ENCODE data around the gene CEP250.
"Not testable (repeated sequence)": the region's sequence is repeated elsewhere in the genome, so short reads cannot be mapped to it uniquely, and the experiment has no call there.

Gene CEP250

DNA sequence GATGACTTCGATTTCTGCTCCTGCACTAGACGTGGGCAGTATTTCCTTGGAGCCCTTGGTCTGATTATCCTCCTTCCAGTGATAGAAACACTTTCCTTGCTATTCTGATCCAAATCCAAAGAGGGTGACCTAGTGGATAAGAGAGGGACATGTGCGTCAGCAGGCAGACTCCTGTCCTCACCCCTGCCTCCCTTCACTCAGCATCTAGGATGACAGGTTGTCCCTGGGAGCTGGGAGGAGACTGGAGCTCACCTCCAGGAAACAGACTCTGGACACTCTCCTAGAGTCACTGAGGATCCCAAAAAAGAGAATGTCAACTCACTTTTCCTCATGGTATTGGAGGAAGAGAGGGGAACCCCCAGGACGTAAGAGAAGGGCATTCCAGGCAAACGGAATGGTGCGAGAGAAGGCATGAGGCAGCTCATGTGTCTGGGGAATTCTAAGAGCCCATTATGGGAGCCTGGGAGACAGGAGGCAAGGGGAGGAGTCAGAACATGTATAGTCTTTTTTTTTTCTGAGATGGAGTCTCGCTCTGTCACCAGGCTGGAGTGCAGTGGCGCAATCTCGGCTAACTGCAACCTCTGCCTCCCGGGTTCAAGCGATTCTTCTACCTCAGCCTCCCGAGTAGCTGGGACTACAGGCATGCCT lies 71.8 kb downstream of the CEP250 start:
- DNase-seq: no peak

DNA sequence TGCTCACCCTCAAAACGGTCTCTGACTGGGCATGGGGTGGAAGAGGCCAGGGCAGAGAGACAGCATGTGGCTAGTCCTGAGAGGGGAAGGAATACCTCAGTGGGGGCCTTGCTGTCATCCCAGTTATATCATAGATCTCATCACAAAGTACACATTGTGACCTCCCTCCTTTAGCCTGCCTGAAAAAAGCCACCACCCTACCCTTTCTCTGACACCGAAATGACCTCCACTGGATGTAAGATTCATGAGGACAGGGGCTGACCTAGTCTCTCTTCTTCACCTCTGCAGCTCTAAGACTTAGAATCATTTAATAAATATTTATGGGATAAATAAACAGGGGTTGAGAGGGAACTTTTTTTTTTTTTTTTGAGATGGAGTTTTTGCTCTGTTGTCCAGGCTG lies 74.2 kb downstream of the CEP250 start, which contains the start of gene C20orf173:
C20orf173 (minus strand) TSS at position 101 of the 400 bp plus-strand sequence. CDS start 279 bp downstream, outside the sequence.
- no peak for DNase-seq

DNA sequence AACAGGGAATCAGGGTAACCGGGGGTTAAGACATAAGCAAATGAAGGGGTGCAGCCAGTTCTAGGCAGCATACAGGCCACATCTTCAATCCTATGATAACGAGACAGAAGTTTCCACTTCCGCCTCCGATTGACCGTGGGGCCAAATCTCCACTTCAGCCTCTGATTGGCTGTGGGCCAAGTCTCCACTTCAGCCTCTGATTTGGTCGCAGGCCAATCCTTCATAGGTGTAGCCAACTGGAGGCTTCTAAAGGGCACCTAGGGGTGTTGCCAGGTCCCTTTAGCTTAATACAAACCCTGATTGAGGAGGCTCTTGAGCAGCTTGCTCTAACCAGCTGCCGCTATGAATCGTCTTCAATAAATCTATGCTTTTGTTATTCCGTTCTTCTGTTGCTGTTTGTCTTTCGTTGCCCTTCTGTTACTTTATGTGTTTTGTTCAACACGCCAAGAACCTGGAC lies 84.4 kb downstream of the CEP250 start:
- peak in 1 of 2 donors; percentile 55 for DNase-seq

DNA sequence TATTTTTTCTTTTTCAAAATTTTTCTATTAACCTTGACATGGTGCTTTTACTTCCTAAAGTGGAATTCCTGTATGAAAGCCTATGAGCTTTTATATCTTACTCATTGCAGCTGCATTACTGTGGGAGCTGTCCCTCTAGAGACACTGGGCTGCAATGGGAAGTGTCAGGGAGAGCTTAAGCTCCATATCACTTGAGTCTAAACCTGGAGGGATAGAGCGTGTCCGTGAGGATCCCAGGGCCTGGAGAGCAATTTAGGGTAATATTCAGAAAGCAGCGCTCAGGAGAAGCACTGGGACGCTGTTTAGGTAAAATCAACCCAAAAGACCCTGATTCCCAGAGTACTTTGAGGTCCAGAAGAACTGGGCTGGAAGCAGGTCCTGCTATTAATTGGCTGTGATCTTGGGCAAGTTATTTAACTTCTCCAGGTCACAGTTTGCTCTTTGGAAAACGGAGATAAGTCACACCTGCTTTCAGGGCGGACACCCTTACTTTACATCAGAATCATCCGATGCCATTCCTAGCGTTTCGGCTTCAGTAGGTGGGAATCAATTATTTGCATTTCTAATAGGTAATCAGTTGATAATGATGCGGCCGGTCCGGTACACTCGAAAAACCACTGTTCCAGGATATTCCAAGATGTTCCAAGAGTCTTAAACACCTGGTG lies 85.9 kb downstream of the CEP250 start:
- DNase-seq: no peak

DNA sequence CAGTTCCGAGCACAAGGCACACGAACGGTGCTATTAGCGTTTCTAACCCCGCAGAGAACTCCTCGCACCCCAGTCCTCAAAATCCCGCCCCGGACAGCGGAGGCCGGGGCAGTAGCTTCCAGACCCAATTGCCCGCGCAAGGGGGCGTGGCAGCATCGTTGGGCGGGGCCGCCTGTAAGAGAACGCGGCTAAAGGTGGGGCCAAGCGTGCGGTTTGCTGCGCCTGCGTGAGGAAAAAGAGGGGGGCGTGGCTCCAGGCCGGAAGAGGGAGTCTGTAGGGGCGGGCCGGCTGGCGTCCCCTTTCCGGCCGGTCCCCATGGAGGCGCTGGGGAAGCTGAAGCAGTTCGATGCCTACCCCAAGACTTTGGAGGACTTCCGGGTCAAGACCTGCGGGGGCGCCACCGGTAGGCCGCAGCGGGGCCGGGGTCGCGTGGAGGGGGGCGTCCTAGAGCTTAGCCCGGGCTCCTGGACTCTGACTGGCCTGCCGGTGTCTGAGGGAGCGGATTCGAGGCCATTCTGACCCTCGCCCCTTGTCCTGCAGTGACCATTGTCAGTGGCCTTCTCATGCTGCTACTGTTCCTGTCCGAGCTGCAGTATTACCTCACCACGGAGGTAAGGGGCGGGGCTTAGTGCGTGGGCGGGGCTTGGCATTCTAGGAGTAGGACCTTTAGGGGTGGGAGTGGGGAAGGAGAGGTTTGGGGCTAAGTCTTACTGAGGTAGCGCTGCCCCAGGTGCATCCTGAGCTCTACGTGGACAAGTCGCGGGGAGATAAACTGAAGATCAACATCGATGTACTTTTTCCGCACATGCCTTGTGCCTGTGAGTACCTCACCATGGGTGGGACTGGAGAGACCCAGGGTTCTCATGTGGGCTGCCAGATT lies 86.6 kb downstream of the CEP250 start, which contains the start of gene ERGIC3:
ERGIC3 (plus strand) TSS at position 296 of the 880 bp plus-strand sequence; CDS start at position 316, 20 bp downstream.
- peak; percentile 97 for DNase-seq

DNA sequence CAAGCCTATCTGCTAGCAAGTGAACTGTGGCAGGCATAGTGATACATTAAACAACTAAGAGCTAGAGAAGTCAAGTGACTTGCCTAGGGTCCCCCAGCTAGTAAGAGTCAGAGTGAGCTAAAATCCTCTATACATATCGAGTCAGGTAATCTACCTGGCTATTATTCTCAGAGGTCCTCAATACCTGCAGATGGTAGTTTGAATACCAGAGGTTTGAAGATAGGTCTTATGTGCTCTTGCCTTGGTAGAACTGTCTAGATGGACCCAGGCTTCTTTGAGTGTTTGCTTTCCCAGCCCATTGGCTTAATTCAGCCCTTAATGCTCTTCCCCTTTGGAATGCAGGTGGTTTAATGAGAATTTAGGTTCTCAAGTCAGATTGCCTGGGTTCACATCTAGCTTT lies 87.6 kb downstream of the CEP250 start:
- no peak for DNase-seq

DNA sequence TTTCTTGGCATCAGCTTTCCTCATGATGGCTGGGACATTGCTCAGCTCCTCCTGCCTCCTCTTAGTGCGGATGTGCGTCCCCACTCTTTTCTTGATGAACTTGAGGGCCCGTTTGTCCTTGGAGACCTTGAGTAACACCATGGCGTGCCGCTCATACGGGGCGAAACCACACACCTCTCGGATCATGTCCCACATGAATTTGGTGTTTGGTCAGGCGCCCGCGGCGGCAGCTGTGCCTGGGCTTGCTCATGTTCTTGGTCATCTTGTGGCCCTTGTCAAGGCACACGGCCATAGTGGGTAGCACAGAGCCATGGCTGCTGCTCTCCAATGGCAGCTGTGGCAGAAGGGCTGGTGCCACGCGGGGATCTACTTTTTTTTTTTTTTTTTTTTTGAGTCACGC lies 89.0 kb downstream of the CEP250 start:
- no peak for DNase-seq

DNA sequence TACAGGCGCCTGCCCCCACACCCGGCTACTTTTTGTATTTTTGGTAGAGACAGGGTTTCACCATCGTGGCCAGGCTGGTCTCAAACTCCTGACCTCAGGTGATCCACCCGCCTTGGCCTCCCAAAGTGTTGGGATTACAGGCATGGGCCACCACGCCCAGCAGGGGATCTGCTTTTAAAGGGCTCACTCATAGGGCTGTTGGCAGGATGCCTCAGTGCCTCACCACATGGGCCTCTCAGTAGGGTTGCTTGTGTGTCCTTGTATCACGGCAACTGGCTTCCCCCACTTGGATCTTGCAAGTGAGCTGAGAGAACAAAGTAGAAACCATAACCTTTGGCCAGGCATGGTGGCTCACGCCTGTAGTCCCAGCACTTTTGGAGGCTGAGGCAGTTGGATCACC lies 89.5 kb downstream of the CEP250 start:
- DNase-seq: not testable (repeated sequence)

DNA sequence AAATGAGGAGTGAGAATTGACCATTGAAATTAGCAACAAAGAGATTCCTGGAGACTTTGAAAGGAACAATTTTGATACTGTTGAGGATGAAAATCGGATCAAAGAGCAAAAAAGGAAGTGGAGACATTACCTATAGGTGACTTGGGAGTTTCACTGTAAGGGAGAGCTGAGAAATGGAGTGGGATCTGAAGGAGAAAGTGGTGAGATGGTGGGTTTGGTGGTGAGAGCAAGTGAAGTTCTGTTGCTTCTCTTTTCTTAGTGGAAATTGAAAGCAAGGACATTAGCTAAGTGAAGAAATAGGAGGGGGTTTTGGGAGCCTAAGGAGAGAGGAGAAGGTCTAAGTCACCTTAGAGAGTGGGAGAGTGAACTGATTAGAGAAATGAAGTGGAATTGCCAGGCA lies 90.7 kb downstream of the CEP250 start:
- no peak for DNase-seq

DNA sequence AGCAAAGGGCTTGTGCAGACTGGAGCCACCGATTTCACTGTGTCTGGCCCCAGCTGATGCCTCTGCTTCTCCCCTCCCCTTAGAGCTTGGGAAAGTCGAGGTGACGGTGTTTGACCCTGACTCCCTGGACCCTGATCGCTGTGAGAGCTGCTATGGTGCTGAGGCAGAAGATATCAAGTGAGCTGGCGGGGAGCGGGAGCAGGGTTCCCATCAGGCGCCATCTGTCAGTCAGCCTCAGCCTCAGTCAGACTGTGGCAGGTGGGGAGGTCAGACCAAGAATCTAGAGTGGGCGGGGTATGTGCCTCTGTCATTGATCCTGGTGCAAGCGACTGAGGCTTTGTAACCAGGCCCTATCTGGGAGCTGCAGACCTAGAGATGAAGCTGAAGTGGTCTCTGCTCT lies 91.9 kb downstream of the CEP250 start:
- DNase-seq: no peak

DNA sequence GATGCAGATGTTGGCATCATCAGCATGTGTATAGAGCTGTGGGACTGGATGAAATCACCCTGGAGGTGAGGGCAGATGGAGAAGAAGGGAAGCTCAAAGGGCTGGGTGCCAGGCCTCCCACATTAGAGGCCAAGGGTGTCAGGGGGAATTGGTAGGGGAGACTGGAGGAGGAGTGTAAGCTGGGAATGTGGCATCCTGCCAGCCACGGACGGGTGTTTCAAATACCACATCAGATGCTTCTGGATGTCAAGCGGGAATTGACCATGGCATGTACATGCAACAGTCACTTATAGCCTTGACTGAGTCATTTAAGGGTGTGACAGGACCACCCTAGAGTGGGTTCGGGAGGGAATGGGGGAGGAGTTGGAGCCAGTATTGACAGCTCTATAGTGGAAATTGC lies 96.1 kb downstream of the CEP250 start:
- no peak for DNase-seq

DNA sequence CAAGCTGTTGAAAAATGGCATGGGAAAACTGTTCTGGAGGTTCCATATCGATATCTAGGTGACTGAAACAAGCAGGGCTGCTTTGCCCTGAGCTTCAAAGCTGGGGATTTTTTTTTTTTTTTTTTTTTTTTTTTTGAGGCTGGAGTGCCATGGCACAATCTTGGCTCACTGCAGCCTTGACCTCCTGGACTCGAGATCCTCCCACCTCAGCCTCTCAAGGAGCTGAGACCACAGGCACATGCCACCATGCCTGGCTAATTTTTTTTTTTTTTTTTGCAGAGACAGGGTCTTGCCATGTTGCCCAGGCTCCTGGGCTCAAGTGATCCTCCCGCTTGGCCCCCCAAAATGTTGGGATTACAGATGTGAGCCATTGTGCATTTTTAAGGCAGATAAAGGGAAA lies 97.5 kb downstream of the CEP250 start:
- no peak for DNase-seq

DNA sequence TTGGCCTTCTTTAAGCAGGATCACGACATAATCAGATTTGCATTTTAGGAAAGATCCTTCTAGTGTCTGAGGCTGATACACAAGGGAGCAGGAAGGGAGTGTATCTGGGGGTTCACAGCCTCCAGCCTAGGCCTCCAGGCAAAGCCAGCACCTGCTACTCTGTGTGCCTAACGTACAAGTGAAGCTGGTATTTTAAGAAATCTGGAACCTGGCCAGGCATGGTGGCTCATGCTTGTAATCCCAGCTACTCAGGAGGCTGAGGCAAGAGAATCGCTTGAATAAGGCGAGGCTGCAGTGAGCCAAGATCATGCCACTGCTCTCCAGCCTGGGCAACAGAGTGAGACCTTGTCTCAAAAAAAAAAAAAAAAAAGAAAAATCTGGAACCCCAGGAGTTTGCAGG lies 100.1 kb downstream of the CEP250 start:
- not testable (repeated sequence) for DNase-seq

DNA sequence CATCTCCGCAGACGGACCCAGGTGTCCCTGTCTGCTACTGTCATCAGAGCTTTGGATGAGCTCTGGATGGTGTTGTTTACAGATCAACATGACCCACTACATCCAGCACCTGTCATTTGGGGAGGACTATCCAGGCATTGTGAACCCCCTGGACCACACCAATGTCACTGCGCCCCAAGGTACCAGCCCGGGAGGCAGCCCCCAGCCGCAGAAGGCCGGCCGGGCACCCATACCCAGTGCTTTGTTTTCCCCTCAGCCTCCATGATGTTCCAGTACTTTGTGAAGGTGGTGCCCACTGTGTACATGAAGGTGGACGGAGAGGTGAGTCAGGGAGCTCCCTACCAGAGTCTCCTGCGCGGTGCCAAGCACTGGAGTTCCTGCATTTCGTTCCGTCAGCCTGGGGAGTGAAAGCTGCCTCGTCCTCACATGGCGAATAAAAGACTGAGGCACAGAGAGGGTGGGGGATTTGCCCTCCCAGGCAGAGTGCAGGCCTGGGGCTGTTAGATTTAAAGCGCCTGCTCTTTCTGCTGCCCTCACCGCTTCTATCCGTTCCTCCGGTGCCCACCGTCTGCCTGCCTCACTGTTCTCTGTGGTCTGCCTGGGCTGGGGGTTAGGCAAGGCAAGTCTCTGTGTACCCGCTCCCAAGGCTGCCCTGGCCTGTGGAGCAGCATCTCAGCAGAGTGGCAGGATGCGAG lies 100.7 kb downstream of the CEP250 start:
- no peak for DNase-seq

DNA sequence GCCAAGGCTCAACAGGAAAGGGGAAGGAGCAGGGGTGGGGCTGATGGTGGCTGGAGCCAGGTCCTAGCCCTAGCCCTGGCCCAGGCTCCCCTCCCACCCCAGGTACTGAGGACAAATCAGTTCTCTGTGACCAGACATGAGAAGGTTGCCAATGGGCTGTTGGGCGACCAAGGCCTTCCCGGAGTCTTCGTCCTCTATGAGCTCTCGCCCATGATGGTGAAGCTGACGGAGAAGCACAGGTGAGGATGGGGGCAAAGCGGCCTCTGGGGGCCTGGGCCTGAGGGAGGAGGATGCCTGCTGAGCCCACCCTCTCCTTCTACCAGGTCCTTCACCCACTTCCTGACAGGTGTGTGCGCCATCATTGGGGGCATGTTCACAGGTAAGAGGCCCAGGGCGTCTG lies 101.5 kb downstream of the CEP250 start:
- DNase-seq: no peak

DNA sequence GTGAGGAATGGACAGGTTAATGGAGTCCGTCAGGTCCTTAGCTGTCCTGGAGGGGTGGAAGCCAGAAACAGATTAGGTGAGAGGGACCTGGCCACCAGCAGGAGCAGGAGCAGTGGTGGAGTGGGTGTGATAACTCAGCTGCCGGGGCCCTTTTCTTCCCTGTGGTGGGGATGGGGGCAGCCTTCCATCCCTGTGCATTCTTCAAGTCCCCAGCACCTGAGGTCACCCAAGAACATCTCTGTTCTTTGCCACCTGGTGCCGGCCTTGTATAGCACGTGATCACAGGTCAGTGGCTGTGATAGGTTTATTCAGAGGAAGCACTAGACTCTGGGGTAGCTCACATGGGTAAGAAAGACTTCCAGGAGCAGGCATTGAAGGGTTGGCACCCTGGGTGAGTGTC lies 103.1 kb downstream of the CEP250 start:
- DNase-seq: no peak

DNA sequence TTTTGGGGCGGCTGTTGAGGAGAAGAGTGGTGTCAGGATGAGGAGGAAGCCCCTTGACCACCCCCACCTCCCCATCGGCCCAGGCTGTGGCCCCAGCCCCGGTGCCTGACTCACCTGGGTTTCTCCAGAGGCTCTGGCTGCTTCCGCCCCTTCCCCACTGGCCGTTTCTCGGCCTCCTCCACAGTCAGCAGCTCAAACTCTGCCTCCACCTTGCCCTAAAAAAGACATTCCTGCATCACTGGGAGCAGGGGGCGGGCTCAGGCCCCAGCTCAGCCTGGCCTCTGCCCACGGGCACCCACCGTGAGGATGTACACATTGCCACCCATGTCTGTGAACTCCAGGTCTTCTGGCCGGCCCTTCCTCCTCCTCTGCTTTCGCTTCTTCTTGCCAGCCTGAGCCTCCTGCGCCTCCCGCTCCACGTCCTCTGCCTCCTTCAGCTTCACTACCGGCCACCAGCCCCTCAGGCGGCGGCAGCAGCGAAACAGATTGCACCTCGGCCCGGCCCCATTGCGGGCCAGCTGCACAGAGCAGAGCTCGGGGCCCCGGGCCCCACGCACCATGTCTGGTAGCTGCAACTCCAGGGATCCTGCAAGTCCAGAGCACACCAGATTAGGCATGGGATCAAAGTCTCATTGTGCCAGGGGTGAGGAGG lies 103.8 kb downstream of the CEP250 start:
- no peak for DNase-seq

DNA sequence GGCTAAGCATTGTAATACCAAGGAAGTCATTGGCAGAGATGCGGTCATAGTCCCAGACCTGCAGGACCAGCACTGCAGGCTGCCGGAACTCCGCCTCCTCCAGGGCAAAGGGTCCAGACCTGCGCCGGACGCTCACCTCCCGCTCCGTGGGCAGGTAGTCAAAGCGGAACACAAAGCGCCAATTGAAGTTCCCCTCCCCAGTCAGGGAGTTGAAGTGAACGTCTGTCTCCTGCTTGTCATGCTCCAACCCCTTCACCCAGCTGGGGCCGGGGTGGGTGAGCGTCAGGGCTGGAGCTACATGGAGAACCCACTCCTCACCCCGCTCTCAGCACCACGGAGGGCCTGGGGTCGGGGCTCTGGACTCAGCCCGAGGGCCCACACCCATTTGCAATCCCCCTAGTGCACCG lies 104.7 kb downstream of the CEP250 start:
- DNase-seq: no peak

DNA sequence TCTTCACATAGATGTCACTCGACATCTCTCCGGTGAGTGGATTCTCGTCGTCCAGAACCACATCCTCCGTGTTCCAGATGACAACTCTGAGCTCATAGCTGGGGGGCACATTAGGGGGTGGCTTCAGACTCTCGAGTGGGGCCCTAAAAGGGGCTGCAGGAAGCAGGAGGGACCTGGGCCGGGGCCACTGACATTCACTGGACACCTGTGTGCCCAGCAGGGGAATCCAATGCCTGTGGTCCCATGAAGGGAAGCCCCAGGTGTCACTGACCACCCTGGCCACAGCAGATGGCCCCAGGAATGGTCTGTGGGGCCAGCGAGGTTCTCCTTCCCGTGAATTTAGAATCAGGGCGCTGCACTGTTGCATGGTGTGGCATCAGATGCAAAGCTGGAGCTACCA lies 105.1 kb downstream of the CEP250 start:
- no peak for DNase-seq

DNA sequence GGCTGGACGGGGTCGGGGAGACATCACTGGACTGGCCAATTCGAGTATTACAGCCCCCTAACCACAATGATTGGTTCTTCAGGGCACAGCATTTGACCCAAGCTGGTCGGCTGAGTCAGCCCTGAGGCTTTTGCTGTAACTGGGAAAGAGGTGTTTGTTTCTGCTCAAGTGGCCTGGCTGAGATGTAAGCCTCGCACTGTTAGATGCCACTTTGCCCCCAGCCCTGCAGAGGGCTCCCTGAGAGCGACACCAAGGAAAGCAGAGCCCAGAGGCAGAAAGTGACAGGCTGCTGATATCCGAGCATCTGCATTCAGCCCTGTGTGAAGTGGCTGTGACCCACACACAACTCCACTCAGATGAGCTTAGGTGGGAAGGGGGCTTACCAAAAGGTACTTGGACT lies 105.9 kb downstream of the CEP250 start:
- peak in 1 of 2 donors; percentile 17 for DNase-seq

DNA sequence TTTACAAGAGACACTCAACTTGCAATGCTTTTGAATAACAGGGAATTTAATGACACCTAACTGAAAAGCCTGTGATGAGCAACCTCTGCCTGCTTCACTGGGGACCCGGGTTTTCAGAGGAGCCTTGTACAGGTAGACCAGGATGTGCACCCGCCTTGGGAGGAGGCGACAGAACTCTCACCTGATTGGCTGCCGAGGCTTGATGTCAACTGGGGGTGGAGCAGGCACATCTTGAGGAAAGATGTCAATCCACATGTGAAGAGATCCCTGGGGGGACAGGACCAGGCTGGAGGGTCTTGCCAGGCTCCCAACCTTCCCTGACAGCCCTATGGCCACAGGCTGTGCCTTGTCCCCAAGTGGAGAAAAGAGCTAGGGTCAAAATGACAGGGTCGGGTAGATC lies 106.3 kb downstream of the CEP250 start:
- no peak for DNase-seq

DNA sequence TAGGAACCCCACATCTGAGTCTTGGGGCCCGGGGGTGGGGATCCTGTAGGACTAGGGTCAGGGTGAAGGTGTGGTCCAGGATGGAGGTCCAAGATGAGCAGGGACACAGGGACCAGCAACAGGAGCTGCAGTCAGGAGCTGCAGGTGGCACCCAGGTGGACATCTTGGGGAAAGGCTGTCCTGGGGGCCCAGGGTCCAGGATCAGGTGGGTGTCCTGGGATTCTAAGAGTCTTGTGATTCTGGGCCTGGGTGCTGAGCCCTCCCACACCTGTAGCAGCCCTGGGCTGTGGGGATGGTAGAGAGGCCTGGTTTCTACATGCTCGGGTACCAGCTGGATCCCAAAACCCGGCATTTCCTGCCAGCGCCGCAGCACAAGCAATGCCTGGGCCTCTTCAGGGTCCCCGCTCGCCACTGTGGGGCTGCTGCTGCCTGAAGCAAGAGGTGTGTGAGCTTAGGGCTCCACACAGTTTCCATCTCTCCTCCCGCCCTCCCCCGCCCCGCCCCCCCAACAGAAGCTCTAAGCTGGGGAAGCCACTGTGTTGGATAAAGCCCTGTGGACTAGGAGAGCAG lies 107.2 kb downstream of the CEP250 start:
- DNase-seq: no peak
